K562 (cell line): ENCODE measurements around the gene SIGLEC14. TPM values are rescaled to one million over a fixed set of nuclear protein-coding genes. Genes with fewer than 3 reads are reported as not detected.

Experiments
- ATAC-seq: fragments of 200-7000 bp; cut with Tn5 transposase; 3 replicates; pipeline ENCODE4 v1.9.1; 2020; ENCODE audit warnings: moderate library complexity
- BruUV-seq: library from RNA; stranded (reverse); fragments of 400-500 nt; replicated peaks from 2 replicates; lab custom pipeline; 2021; lab: Mats Ljungman, UMichigan
- CTCF ChIA-PET: fragments of 300-600 bp; formaldehyde crosslinking; extraction: SDS; loops from one replicate; lab custom pipeline; 2021; ENCODE audit warnings: low intra/inter-chr PET ratio; lab: Yijun Ruan, JAX
- POLR2A ChIA-PET: fragments of 300-600, 350-650 bp; sonication (Branson Sonifier 250); formaldehyde crosslinking; extraction: SDS; loops from one replicate; lab custom pipeline; 2021; ENCODE audit warnings: antibody characterized with exemption, inconsistent platforms; lab: Yijun Ruan, JAX
- DNase-seq, 4 experiments: peaks; one replicate each; pipeline versions ENCODE4 v3.0.0 to v3.0.0-alpha.2; 2011 to 2018; ENCODE audit warnings: low spot score in 3 of 4, mixed read lengths in 3 of 4; ENCODE audit errors: extremely low read depth in 1 of 4
- FAIRE-seq: peaks from 2 replicates; lab custom pipeline; 2011; peaks lifted over from hg19 to GRCh38; lab: Jason Lieb, UNC
- H2AFZ ChIP-seq: 2 replicates; pipeline ENCODE4 v1.6.0; 2011; ENCODE audit warnings: low read depth, low read length, control low read depth, inconsistent platforms
- H3K27ac ChIP-seq: fragments of 200-600 bp; 3 replicates; pipeline ENCODE4 v1.8.0; 2011; ENCODE audit warnings: low read depth, mild to moderate bottlenecking, control low read depth, inconsistent platforms, low read length, moderate library complexity, mixed read lengths; ENCODE audit errors: extremely low read depth
- H3K27me3 ChIP-seq, 2 experiments: fragments of 300-600 bp in 1 of 2; 2 replicates in 1 of 2; 3 replicates in 1 of 2; pipeline versions ENCODE4 v1.6.0 to v1.8.0; 2011; ENCODE audit warnings: inconsistent platforms in 2 of 2, low read length in 2 of 2, mild to moderate bottlenecking in 1 of 2, mixed read lengths in 1 of 2, moderate library complexity in 1 of 2; ENCODE audit not compliant: control insufficient read depth in 2 of 2, insufficient read depth in 2 of 2
- H3K36me3 ChIP-seq: fragments of 300-600 bp; 3 replicates; pipeline ENCODE4 v1.8.0; 2011; ENCODE audit warnings: mild to moderate bottlenecking, low read length, inconsistent platforms; ENCODE audit not compliant: control insufficient read depth, insufficient read depth
- H3K4me1 ChIP-seq, 2 experiments: fragments of 200-600 bp in 1 of 2; replicated peaks in 1 of 2; 2 replicates in 1 of 2; 3 replicates in 1 of 2; pipeline versions ENCODE4 v1.5.1 to v1.8.0; 2011; ENCODE audit warnings: inconsistent platforms in 2 of 2, low read length in 2 of 2, mild to moderate bottlenecking in 1 of 2, mixed read lengths in 1 of 2, moderate library complexity in 1 of 2; ENCODE audit not compliant: control insufficient read depth in 2 of 2, insufficient read depth in 2 of 2
- H3K4me2 ChIP-seq: 2 replicates; pipeline ENCODE4 v1.6.1; 2011; ENCODE audit warnings: low read length, control low read depth, inconsistent platforms, mixed read lengths; ENCODE audit not compliant: insufficient read depth
- H3K4me3 ChIP-seq: fragments of 200-600 bp; sonication (generic), shearing (Covaris generic); 2 replicates; pipeline ENCODE4 v1.5.1; 2016; ENCODE audit warnings: control low read depth, inconsistent platforms
- H3K79me2 ChIP-seq: fragments of 200-600 bp; 3 replicates; pipeline ENCODE4 v1.8.0; 2011; ENCODE audit warnings: low read length, inconsistent platforms; ENCODE audit not compliant: control insufficient read depth, insufficient read depth
- H3K9ac ChIP-seq, 2 experiments: 2 replicates each; pipeline versions ENCODE4 v1.6.0 to v1.6.1; 2011; ENCODE audit warnings: low read depth in 2 of 2, low read length in 2 of 2, control low read depth in 1 of 2, inconsistent platforms in 1 of 2, mild to moderate bottlenecking in 1 of 2, mixed read lengths in 1 of 2; ENCODE audit not compliant: insufficient read depth in 1 of 2
- H3K9me1 ChIP-seq: one replicate; pipeline ENCODE4 v1.6.0; 2011; ENCODE audit warnings: inconsistent platforms, mild to moderate bottlenecking, low read length, moderate library complexity; ENCODE audit not compliant: control insufficient read depth, insufficient read depth
- H3K9me3 ChIP-seq: replicated peaks from 2 replicates; pipeline ENCODE4 v1.5.1; 2011; ENCODE audit warnings: low read depth, low read length, inconsistent platforms; ENCODE audit not compliant: control insufficient read depth, insufficient read depth
- H4K20me1 ChIP-seq: replicated peaks from 2 replicates; pipeline ENCODE4 v1.6.1; 2011; ENCODE audit warnings: low read length, inconsistent platforms, mixed read lengths; ENCODE audit not compliant: control insufficient read depth, insufficient read depth
- EHMT2 ChIP-seq: fragments of 450-650 bp; IDR thresholded peaks from 2 replicates; pipeline ENCODE4 v1.6.1; 2018; ENCODE audit warnings: antibody characterized with exemption
- ESRRA ChIP-seq: fragments of 450-650 bp; IDR thresholded peaks from 2 replicates; pipeline ENCODE4 v1.6.1; 2014; ENCODE audit warnings: low read depth, mild to moderate bottlenecking, moderate library complexity, borderline replicate concordance
- FOSL1 ChIP-seq: fragments of 200-800 bp; sonication (Bioruptor generic); conservative IDR thresholded peaks from 2 replicates; pipeline ENCODE4 v1.6.1; 2016; ENCODE audit warnings: missing genetic modification characterization, missing compliant biosample characterization
- HDGF ChIP-seq: fragments of 450-650 bp; IDR thresholded peaks from 2 replicates; pipeline ENCODE4 v1.6.1; 2016
- KHSRP ChIP-seq: fragments of 450-650 bp; IDR thresholded peaks from 2 replicates; pipeline ENCODE4 v1.6.1; 2017
- MAZ ChIP-seq, 2 experiments: fragments of 450-650 bp in 1 of 2; sonication (generic) in 1 of 2; formaldehyde crosslinking; IDR thresholded peaks in 1 of 2; conservative IDR thresholded peaks in 1 of 2; 2 replicates each; pipeline versions ENCODE4 v1.4.0 to v1.5.0; 2020; ENCODE audit warnings: mild to moderate bottlenecking in 1 of 2, missing genetic modification reagents in 1 of 2
- NCOR1 ChIP-seq: fragments of 450-650 bp; IDR thresholded peaks from 2 replicates; pipeline ENCODE4 v1.6.1; 2016; ENCODE audit warnings: mild to moderate bottlenecking, moderate library complexity
- NR2C2 ChIP-seq, 2 experiments: fragments of 200-800 bp in 1 of 2; sonication (Bioruptor generic) in 1 of 2; sonication (generic) in 1 of 2; formaldehyde crosslinking in 1 of 2; IDR thresholded peaks; 2 replicates each; pipeline versions ENCODE4 v1.6.1 to v1.8.0; 2016 to 2022; ENCODE audit warnings: mild to moderate bottlenecking in 1 of 2, missing compliant biosample characterization in 1 of 2, missing genetic modification characterization in 1 of 2, missing genetic modification reagents in 1 of 2
- RBFOX2 ChIP-seq: fragments of 200-400 bp; formaldehyde crosslinking; IDR thresholded peaks from 2 replicates; pipeline ENCODE4 v1.6.1; 2017; ENCODE audit warnings: low read depth, mild to moderate bottlenecking, low read length, moderate library complexity
- REST ChIP-seq, 2 experiments: fragments of 450-650 bp; formaldehyde crosslinking in 1 of 2; IDR thresholded peaks; 2 replicates each; pipeline versions ENCODE4 v1.4.0 to v1.6.1; 2014 to 2020; ENCODE audit warnings: mild to moderate bottlenecking in 2 of 2, borderline replicate concordance in 1 of 2, low read depth in 1 of 2
- ZNF263 ChIP-seq: sonication (generic); formaldehyde crosslinking; IDR thresholded peaks from 2 replicates; pipeline ENCODE4 v1.8.0; 2022; ENCODE audit warnings: mild to moderate bottlenecking, missing genetic modification reagents, borderline replicate concordance
- ZNF766 ChIP-seq: fragments of 200-800 bp; sonication (Bioruptor generic); conservative IDR thresholded peaks from 2 replicates; pipeline ENCODE4 v1.6.1; 2016; ENCODE audit warnings: missing genetic modification characterization, missing compliant biosample characterization
- WGBS: fragments of 100-300 bp; shearing (Covaris generic); methylation state at CpG from one replicate; pipeline ENCODE4 v1.1.6; 2016; ENCODE audit warnings: low coverage, mixed read lengths; ENCODE audit not compliant: insufficient coverage; ENCODE audit errors: missing lambda C conversion rate; 5-methylcytosine and 5-hydroxymethylcytosine counted together
- in situ Hi-C: fragments of 300-500 bp; cut with MboI; formaldehyde crosslinking; loops from 4 replicates; pipeline ENCODE4 v1.15.0; 2018; ENCODE audit warnings: inconsistent platforms, mixed read lengths
- intact Hi-C: fragments of 100-400 bp; cut with micrococcal nuclease; formaldehyde crosslinking; loops from 2 replicates; pipeline ENCODE4 v1.14.2; 2022
- polyA plus RNA-seq, 8 experiments: library from polyadenylated mRNA; depleted of rRNA in 4 of 8; stranded (reverse) in 5 of 8; unstranded in 3 of 8; fragments of >200 nt; fragmentation: Nextera tagmentation in 2 of 8; fragmentation: Illumina TruSeq in 1 of 8; extraction: Ambion mirVana in 2 of 8; extraction: Trizol in 1 of 8; gene quantifications; 2 replicates each; pipeline versions ENCODE4 v1.2.1 to v1.2.3, GENCODE V29; 2011 to 2014; ENCODE audit warnings: inconsistent platforms in 1 of 8, missing spikeins in 1 of 8
- total RNA-seq, 7 experiments: library from RNA; depleted of rRNA in 6 of 7; stranded (reverse); fragments of >200 nt in 6 of 7; fragmentation: Illumina TruSeq in 2 of 7; extraction: Trizol in 2 of 7; gene quantifications; 2 replicates each; pipeline versions ENCODE4 v1.2.1 to v1.2.3, GENCODE V29; 2011 to 2021; ENCODE audit warnings: low replicate concordance in 1 of 7

Gene SIGLEC14
- total and polyA plus RNA-seq, 9 of the 15 experiments (the other 6 are each of a cell fraction or from before 2014, with no cell fraction given), result not detected

GRCh38 chr19:51594774-51595109 lies 51.9 kb downstream of the SIGLEC14 start:
- H3K9me3 ChIP-seq, result no peaks in the 10 kb centered on the region
- H3K4me1 ChIP-seq, result peaks cover 23 to 36% of the 10 kb centered on the region in 2 experiments
- WGBS, result 5% methylated on average over 6 of the region's 6 CpGs
- H3K36me3 ChIP-seq, result peaks cover 2% of the 10 kb centered on the region; the same call in 1 of the 3 replicates
- H3K79me2 ChIP-seq, result no peaks in the 10 kb centered on the region; the same call in 2 of the 3 replicates
- no peaks in the 10 kb centered on the region for H3K9me1 ChIP-seq
- ChIA-PET CTCF (no interaction called here), POLR2A (interaction anchor here (0.7 to 2.4 kb wide), 6 partner anchors 8 to 120 kb away, joined by 4 to 15 read pairs (median 5); partner anchors contain the start of gene ZNF175)
- FAIRE-seq (no peak), DNase-seq (no peak), ATAC-seq (peak; percentile 49)
- intact Hi-C loops (no loop called here), in situ Hi-C loops (no loop called here)
- no peaks in the 10 kb centered on the region for H4K20me1 ChIP-seq
- H2AFZ ChIP-seq, result peak overlapping the region; percentile 89
- H3K27me3 ChIP-seq, result no peaks in the 10 kb centered on the region
- BruUV-seq, result no TSS peak
- peak overlapping the region; percentile 53; the same call in 2 of the 3 replicates for H3K27ac ChIP-seq
- peak overlapping the region; percentile 48 for H3K4me3 ChIP-seq
- H3K9ac ChIP-seq, result peak overlapping the region; percentile 64 to 93
- TF ChIP-seq NR2C2 (CRISPR knock-in tag; IDR thresholded peaks at IDR 0.05), result no peak
- TF ChIP-seq NR2C2 (tag; IDR thresholded peaks at IDR 0.05), result peak; percentile 55
- TF ChIP-seq ESRRA, result 0 out of 2 replicates have a peak, but pooled peaks have one; percentile 1
- peak in 1 of 2 experiments; percentile 21; a peak in 1 of 4 replicates for TF ChIP-seq MAZ (CRISPR knock-in tag; conservative IDR thresholded peaks at IDR 0.05 in 1 of 2, IDR thresholded peaks at IDR 0.05 in 1 of 2)
- TF ChIP-seq ZNF263 (CRISPR knock-in tag), result peak; percentile 46; the same call in 1 of the 2 replicates
- TF ChIP-seq ZNF766, result no peak
- 0 out of 2 replicates have a peak, but pooled peaks have one; percentile 56 for TF ChIP-seq HDGF
- no peak for TF ChIP-seq NCOR1
- TF ChIP-seq RBFOX2, result 0 out of 2 replicates have a peak, but pooled peaks have one; percentile 22
- TF ChIP-seq FOSL1 (tag), result 0 out of 2 replicates have a peak, but pooled peaks have one; percentile 0
- TF ChIP-seq KHSRP, result no peak
- 0 out of 2 replicates have a peak, but pooled peaks have one; percentile 9 for TF ChIP-seq REST (IDR thresholded peaks at IDR 0.05; ENCODE audit: borderline replicate concordance)
- no peak for TF ChIP-seq REST (CRISPR knock-in tag; IDR thresholded peaks at IDR 0.05; ENCODE audit: low read depth)
- 0 out of 2 replicates have a peak, but pooled peaks have one; percentile 9 for TF ChIP-seq EHMT2
- H3K4me2 ChIP-seq, result peak overlapping the region; percentile 89
